Activated CD8-positive, alpha-beta memory T cell treated with anti-CD3 and anti-CD28 coated beads, Interleukin-2, amount 50 U/mL, for 4 hours (primary cell): ENCODE measurements around the gene CERS5.

Experiments used
- DNase-seq: peaks from one replicate; pipeline ENCODE4 v3.0.0-alpha.2; 2020

The CERS5 gene

DNA sequence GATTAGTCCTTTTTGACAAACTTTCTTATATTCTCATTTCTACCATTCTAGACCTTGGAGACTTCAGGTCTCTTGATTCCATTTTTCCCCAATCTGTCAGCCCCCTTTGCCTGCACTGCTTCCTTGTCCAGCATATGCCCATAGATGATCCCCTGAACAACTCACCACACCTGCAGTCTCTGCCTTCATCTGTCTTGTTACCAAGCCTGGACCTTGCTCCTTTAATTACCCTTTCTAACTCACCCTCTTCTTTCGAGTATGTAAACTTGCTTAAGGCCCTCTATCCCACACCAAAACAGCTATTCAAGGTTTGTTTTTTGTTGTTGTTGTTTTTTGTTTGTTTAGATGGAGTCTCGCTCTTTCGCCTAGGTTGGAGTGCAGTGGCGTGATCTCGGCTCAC, 45.5 kb downstream of the CERS5 start:
- DNase-seq = no peak

DNA sequence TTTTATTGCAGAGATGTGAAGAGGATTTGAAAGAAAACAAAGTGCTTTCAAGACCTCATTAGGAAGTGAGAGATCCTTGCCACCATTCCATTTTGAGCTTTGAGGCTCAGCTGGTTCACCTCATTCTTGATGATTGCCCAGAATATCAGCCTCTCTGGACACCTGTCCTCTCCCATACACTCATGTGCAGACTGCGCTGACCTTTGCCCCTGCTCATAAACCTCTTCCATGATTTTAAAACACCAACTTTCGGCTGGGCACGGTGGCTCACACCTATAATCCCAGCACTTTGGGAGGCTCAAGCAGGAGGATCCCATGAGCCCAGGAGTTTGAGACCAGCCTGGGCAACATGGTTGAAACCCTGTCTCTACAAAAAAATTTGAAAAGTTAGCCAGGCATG, 46.2 kb downstream of the CERS5 start:
- no peak for DNase-seq

DNA sequence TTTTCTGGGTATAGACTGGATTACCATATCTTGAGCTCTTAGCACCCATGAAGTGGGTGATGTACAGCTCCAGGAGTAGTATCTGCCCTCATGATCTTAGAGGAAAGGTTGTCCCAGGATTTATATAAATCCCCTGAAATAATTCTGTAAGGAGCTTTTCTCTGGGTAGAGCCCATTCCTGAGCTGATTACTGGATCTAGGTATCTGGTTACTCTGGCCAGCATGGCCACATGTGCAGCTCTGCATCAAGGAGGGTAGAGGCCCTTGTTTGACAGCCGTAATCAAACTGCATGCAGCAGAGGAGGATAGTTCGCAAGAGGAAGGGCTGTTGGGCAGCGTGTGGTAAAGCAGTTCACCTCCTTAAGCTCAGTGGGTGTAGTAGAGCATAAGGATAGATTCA, 46.6 kb downstream of the CERS5 start:
- no peak for DNase-seq

DNA sequence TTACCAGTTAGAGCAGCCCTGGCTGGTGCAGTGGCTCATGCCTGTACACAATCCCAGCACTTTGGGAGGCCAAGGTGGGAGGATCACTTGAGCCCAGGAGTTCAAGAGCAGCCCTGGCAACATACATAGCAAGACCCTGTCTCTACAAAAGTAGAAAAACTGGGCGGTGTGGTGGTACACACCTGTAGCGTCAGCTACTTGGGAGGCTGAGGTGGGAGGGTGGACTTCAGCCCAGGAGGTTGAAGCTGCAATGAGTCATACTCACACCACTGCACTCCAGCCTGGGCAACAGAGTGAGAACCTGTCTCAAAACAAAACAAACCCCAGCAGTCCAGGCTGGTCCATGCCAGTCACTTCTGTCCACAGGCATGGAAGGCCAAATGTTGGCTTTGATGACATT, 47.8 kb downstream of the CERS5 start:
- DNase-seq = no peak

DNA sequence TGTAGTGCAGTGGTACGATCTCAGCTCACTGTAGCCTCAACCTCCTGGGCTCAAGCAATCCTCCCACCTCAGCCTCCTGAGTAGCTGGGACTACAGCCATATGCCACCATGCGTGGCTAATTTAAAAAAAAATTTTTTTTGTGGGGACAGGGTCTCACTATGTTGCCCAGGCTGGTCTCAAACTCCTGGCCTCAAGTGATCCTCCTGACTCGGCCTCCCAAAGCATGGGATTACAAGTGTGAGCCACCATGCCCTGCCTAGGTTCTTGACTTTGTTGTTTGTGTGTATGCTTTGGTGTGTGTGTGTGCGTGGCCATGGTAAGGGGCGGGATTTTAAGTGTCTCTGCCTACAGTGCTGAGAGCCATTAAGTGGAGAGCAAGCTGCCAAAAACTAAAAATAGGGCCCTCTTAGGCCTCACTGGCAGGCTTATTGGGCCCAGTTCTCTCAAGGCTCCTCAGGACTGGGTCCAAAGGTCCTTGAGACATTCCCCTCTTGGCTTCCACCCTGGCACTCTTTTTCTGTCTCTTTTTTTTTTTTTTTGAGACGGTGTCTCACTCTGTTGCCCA, 50.0 kb downstream of the CERS5 start:
- DNase-seq = no peak

DNA sequence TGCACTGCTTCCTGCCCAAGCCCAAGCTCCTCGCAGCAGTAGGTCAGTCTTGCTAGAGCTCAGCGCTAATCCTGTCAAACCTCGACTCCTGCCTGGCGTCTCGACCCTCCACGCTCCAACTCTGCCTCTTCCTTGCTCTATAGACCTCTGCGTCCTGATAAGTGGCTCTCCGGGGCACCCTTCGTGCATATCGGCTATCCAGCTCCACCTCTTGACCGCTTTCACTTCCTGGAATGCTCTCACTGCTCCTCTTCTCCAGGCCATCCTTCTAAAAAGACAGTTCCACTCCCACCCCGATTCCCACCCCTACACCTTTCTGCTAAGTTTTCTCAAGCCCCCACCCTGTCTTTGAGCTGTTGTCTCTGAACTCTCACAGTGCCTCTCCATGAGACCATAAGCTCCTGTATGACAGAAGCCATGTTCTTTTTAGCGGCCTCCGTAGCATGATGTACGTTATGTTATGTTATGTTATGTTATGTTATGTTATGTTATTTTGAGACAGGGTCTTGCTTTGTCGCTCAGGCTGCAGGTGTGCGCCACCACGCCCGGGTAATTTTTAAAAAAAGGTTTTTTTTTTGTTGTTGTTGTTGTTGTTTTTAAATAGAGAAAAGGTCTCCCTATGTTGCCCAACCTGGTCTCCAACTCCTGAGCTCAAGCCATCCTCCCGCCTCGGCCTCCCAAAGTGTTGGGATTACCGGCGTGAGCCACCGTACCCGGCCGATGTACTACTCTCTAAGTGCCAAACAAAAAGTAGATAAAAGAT, 54.5 kb downstream of the CERS5 start:
- DNase-seq = no peak

DNA sequence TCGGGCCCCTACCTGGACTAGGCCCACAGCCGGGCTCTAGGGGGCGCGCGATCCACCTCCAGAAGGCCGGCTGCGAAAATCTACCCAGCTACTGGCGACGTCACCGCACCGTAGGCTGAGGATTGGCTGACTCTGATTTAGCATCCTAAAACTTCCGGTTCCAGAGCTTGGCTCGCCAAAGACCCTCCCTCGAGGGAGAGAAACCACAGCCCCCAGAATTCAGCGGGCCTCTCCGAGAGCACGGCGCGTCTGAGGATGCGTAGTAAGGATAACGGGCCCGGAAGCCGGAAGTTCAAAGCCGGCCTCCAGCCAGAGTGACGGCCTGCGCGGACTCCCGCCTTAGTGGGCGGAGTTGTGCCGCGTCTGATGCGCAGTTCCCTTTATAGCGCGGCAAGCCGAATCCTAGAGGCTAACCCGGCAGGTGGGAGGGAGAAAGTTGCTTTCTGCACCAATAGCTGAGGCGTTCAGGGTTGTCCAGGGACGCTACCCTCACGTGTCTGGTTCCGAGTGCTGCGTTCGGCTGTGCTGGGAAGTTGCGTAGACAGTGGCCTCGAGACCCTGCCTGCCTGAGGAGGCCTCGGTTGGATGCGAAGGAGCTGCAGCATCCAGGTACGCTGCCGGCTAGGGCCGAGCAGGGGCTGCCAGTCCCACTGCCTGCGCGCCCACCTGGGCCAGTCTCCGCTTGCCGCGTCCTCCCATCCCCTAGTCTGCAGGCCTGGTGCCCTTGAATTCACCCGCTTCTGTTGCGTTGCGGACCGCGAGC, 55.3 kb downstream of the CERS5 start, which contains the start of gene COX14:
Gene COX14 (plus strand): TSS at position 544 of the 763 bp plus-strand sequence. CDS start 7,808 bp downstream, outside the sequence.
- peak; percentile 99 for DNase-seq

DNA sequence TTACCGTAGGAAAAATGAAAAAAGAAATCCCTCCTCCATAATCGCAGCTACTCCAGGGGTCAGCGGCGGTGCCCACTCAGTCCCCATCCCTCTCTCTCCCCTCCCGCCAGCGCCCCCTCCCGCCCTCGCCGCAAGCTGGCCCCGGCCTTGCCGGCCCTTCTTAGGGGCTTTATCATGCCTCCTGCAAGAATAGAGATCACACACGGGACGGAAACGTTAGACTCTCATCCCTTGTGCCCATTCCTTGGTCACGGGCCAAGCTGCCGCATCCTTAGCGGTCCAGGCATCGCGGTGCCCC, 55.8 kb downstream of the CERS5 start:
- DNase-seq = no peak

DNA sequence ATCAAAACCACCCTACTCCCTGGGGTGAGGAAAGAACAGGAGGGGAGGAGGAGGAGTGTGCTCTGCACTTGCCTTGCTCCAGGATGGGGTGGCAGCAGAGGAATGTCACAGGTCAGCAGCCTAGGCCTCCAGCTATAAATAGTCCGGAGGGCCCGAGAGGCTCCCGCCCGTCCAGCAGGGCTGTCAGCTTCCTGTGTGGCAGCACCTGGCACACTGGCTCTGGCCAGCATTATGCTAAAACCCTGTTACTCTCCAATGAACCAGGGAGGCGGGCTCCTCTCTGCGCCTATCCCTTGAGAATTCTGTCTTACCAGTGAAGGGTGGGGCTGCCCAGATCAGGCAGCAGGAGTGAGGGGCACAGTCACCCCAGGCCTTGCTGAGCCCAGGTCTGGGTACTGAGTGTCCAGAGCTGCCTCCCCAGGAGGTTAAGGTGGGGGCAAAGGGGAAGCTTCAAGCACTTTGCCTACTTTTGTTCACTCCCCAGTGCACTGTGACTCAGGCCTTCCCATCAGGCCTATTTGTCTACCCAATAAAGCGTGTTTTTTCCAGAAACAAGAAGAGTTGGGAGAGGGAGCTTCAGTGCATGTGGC, 56.3 kb downstream of the CERS5 start:
- DNase-seq = no peak

DNA sequence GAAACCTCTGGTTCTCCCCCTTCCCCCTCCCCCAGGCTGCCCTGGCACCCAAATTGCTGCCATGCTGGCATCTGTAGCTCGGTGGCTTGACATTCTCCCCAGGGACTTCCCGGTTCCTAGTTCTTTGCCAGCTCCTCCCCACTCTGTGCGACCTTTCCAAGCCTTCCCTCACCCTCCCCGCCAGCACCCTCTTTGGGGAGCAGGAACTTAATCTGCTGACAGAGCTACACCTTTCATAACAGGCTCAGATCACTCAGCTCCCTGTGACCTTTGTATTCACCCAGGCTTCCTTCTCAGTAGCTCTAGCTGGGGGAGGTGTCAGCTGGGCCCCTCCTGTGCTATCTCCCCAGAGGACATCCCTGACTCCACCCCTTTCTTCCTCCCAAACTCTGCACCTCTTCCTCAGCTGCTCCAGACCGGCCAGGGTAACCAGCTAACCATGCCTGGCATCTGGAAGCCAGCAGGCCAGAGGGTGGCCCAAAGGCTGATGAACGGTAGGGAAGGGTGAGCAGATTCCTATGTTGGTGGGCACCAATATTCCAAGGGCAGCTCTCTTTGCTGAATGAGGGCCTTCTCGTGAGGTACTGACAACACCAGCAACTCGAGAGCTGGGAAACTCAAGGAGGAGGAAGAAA, 56.9 kb downstream of the CERS5 start:
- DNase-seq = no peak

DNA sequence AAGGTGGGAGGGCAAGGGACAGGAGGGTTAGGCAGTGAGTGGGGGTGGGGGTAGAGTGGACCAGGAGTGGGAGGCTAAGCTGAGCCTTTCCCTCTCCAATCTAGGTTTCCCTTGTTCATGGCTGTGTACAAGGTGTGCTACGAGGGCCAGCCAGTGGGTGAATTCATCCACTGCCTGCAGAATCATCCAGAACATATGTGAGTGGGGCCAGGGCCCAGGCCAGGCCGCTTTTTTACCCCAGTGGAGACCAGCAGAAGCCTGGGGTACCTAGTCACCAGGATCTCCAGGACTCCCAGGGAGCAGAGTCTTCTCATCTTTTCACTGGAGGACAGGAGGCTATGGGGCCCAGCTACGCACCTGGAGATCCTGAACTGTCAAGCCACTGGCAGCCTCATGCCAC, 57.9 kb downstream of the CERS5 start:
- no peak for DNase-seq

DNA sequence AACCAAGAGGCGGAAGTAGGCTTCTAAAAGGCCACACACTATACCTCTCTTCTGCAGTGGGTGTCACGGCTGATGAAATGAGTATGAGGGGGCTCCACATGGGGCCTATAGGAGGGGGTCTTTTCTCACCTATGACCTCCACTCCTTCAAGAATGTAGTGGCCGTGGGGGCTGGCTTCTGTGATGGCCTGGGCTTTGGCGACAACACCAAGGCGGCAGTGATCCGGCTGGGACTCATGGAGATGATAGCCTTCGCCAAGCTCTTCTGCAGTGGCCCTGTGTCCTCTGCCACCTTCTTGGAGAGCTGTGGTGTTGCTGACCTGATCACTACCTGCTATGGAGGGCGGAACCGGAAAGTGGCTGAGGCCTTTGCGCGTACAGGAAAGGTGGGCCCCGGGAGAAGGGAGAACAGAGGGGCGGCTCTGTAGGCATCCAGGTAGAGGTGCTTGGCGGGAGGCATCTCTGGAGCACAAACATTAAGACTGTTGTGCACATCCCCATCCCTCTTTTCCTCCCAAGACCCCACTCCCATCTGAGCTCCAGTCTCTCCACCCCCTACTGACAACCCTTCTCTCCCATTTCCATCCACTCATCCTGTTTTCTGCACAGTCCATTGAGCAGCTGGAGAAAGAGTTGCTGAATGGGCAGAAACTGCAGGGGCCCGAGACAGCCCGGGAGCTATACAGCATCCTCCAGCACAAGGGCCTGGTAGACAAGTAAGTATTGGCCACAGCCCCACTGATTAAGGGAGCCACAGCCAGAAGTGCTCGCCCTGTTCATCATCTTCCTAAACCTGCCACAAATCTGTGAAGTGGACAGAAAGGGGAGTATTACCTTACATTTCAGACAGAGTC, 59.5 kb downstream of the CERS5 start:
- no peak for DNase-seq

DNA sequence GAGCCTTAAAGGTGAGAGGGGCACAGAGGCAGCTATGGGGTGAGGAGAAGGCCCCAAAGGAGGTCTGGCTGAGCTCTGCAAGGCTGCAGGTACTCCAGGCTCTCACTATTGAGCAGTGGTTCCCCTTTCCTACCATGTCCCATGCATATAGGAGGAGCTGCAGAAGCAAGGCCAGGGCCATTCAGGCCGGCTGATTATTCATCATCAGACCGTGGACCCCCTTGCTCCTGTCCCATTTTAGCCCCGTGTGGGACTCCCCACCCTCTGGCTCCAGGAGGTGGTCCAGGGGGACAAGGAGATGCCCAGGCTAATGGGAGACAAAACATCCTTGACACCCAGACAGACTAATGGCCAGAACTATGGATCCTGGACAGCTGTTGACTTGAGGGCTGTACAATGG, 60.3 kb downstream of the CERS5 start:
- no peak for DNase-seq

DNA sequence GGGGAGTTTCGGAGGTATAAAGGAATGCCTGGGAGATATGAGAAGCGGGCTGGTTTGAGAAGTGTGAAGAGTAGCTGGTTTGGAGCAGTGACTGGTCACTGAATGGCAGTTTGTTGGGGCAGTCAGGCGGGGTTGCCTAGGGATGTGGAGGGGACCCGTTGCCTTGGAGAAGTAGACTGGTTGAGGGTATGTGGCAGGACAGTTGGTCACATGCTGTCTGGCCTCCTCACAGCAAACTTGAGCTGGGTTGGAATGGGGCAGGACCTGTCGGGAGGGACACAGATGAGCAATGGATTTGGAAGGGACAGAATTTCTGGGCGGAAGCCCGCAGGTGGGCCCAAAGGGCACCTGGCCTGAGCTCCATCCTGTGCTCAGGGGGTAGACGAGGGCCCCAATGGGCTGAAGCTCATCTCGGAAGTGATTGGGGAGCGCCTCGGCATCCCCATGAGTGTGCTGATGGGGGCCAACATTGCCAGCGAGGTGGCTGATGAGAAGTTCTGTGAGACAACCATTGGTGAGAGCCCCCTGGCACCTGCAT, 61.2 kb downstream of the CERS5 start:
- DNase-seq = no peak

DNA sequence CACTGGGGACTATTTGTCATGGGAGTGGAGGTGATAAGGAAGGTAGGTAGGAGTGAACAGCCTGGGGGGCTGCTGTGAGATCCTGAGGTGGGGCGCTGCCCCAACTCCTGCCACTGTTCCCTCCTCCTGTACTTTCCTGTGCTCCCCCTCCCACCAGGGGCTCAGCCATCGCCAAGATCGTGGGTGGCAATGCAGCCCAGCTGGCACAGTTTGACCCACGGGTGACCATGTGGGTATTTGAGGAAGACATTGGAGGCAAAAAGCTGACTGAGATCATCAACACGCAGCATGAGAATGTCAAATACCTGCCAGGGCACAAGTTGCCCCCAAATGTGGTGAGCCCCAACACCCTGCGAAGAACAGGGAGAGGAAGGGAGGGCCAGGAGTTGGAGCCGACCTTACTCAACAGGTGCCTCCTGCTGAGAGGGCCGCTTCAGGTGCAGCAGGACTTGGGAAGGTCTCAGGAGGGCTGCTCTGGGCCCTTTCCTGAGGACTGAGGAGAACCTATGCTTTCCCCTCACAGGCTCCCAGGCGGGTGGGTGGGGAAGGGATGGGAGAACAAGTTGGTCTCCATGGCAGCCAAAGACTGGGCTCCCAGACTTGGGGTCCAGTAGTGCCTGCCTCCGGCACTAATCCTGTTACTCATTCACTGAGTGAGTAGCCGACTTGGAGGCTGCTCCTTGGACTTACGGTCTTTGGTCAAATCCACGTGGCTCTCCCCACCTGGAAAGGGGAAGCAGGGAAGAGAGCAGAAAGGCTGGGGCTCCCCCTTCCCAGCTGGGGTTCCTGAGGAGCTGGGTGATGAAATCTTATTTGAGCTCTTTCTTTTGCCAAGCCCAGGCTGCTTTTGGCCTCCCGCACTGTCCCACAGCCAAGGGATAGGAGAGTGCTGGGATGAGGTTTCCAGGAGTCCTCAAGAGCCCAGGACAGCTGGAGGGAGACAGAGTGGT, 62.5 kb downstream of the CERS5 start:
- no peak for DNase-seq

DNA sequence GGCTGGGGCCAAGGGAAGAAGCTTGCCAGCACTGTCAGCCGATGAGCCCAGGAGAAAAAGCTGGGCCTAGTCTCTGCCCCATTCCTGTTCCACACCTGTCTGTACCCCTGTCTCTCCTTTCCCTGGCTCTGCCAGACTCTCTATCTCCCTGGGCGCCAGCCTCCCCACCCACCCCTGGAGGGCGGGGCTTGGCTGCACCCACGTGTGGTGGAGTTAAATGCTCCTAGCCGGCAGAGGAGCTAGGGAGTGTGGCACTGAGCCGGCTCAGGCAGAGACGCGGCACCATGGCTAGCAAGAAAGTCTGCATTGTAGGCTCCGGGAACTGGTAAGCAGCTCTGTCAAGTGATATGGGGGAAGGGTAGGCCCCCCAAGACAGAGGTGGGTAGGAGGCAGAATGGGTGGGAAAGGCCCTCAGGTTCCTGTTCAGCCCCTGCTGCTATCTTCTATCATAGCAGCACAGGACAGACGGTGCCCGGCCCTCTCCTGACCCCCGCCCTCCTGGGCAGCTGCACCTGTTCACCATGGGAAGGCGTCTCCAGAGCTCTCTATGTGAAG, 63.3 kb downstream of the CERS5 start, which contains the start of gene GPD1:
Gene GPD1 (plus strand): TSS at position 242 of the 555 bp plus-strand sequence. CDS start 43 bp downstream, at position 285.
- no peak for DNase-seq

DNA sequence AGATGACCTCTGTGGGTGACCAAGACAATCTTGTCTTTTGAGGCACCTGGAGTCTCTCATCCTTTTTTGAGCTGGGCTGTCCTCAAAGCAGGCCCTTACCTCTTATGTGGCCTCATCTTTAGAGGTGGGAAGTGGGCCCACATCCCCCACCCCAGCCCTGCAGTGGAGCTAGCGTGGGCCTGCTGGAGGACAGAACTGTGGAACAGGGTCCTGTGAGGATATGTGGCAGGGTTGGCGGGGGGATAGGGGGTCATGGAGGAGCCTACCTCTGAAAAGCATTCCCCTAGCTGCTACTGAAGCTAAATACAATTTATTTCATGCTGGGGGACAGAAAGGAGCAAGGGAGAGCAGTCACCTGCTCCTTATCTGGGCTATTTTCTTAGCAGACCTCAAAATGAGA, 63.8 kb downstream of the CERS5 start:
- no peak for DNase-seq

DNA sequence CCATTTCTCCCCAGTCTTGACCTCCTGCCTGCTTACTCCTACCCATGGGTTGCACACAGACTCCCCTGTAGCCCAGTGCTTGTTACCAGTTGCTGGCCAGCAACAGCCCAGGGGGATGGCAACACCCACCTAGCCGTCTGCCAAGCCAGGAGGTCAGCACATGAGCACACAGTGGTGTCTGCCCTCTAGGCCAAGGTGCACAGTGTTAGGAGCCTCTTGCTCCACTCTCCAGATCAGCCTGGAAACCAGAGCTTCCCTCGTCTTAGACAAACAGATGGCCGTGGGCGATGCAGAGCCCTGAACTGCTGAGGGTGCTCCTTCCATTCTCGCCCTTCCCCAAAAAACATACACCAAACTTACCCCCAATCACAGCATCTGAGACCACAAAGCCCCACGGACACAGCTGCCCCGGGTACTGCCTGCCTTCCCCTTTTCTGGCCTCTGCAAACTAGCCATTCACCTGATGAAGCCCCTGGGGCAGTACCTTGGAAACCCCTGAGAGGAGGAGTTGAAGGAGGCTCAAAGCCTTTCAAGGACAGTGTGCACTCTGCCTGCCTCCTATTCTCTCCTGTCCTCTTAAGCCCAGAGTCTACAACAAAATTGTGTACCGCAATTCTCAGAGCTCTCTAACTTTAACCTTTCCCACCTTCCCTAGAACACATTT, 64.4 kb downstream of the CERS5 start:
- DNase-seq = no peak

DNA sequence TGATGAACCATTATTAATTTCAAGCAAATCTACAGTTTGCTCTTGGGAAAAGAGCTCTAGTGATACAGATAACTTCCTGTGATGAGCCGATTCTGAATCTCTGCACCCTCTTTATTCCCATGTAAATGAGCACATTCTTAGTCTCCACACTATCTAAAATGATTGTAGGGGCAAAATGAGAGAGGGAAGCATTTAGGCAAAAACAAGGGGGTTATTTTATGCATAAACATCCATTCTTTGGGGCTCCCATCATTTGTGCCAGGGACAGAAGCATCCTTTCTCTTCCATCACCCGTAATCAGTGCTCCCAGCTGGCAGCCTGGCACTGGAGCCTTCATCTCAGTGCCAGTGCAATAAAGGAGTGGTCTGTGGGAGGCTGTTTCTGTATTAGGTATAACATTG, 65.0 kb downstream of the CERS5 start:
- no peak for DNase-seq

DNA sequence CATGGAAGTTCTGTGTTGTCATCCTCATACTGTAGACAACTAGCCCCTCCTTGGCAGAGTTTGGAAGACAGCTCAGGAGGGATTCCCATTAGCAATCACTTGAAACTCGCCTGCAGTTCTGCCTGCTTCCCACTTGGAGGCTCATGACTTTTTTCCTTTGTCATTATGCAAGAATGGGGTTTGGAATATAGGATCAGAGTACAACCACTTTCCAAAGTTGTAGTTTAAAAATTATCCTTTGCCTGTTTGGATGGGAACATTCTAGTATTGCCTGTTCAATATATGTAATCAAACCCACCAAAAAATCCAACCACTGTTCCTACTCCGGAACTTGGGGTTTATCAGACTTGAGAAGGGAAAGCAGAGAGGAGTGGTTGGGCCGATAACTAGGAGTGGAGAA, 65.5 kb downstream of the CERS5 start:
- no peak for DNase-seq
